HG03095 (cell line): ENCODE measurements around the gene LRIT3.
"Not testable (repeated sequence)": the region's sequence is repeated elsewhere in the genome, so short reads cannot be mapped to it uniquely, and the experiment has no call there.

ENCODE experiments used
- ATAC-seq: cut with Tn5 transposase; IDR thresholded peaks from one replicate; pipeline ENCODE4 v1.9.1; 2021; ENCODE audit warnings: moderate library complexity; ENCODE audit not compliant: unreplicated experiment

LRIT3 gene

GRCh38 chr4:109850601-109851000, 2.7 kb downstream of the LRIT3 start:
- ATAC-seq = no peak

GRCh38 chr4:109859426-109860300, 11.8 kb downstream of the LRIT3 start:
- not testable (repeated sequence) for ATAC-seq

- no peak for ATAC-seq
Observed at GRCh38 chr4:109861271-109861670, 13.4 kb downstream of the LRIT3 start.

- no peak for ATAC-seq
Observed at GRCh38 chr4:109861916-109862511, 14.1 kb downstream of the LRIT3 start.

GRCh38 chr4:109864134-109864533, 16.2 kb downstream of the LRIT3 start:
- ATAC-seq = no peak

GRCh38 chr4:109870061-109870460, 22.2 kb downstream of the LRIT3 start:
- no peak for ATAC-seq

GRCh38 chr4:109872065-109872464, 24.2 kb downstream of the LRIT3 start:
- no peak for ATAC-seq

- no peak for ATAC-seq
Observed at GRCh38 chr4:109872950-109873656, 25.2 kb downstream of the LRIT3 start.

- ATAC-seq = no peak
Observed at GRCh38 chr4:109873791-109874514, 26.0 kb downstream of the LRIT3 start.

GRCh38 chr4:109875106-109875505, 27.2 kb downstream of the LRIT3 start:
- ATAC-seq = no peak

GRCh38 chr4:109875553-109875952, 27.6 kb downstream of the LRIT3 start:
- ATAC-seq = not testable (repeated sequence)

GRCh38 chr4:109876634-109877265, 28.8 kb downstream of the LRIT3 start:
- ATAC-seq = no peak

- ATAC-seq = peak; percentile 87
Observed at GRCh38 chr4:109877400-109877799, 29.5 kb downstream of the LRIT3 start.

GRCh38 chr4:109878355-109878754, 30.4 kb downstream of the LRIT3 start:
- no peak for ATAC-seq

- no peak for ATAC-seq
Observed at GRCh38 chr4:109879081-109879480, 31.2 kb downstream of the LRIT3 start.

GRCh38 chr4:109879636-109880314, 31.9 kb downstream of the LRIT3 start:
- no peak for ATAC-seq

- ATAC-seq = no peak
Observed at GRCh38 chr4:109886303-109886702, 38.4 kb downstream of the LRIT3 start.

- no peak for ATAC-seq
Observed at GRCh38 chr4:109887071-109887470, 39.2 kb downstream of the LRIT3 start.

- no peak for ATAC-seq
Observed at GRCh38 chr4:109890076-109890475, 42.2 kb downstream of the LRIT3 start.
